GM12891 (cell line): ENCODE results near the gene SPRR2F.
"Not testable (repeated sequence)": the region's sequence is repeated elsewhere in the genome, so short reads cannot be mapped to it uniquely, and the experiment has no call there.

Source experiments
- DNase-seq: peaks from one replicate; pipeline ENCODE4 v3.0.0; 2011; ENCODE audit warnings: low spot score; ENCODE audit not compliant: insufficient read length
- FAIRE-seq: peaks from 2 replicates; lab custom pipeline; 2011; peaks lifted over from hg19 to GRCh38; lab: Jason Lieb, UNC
- PAX5 ChIP-seq: IDR thresholded peaks from 2 replicates; pipeline ENCODE4 v1.6.1; 2011; ENCODE audit warnings: low read length, moderate library complexity, mild to moderate bottlenecking; ENCODE audit not compliant: insufficient read depth, severe bottlenecking
- POLR2A ChIP-seq: IDR thresholded peaks from 2 replicates; pipeline ENCODE4 v1.6.1; 2011; ENCODE audit warnings: low read depth, low read length, control low read depth
- POLR2AphosphoS5 ChIP-seq: IDR thresholded peaks from 2 replicates; pipeline ENCODE4 v1.6.1; 2011; ENCODE audit warnings: low read depth, low read length, control low read depth
- POU2F2 ChIP-seq: IDR thresholded peaks from 2 replicates; pipeline ENCODE4 v1.6.1; 2011; ENCODE audit warnings: low read depth, mild to moderate bottlenecking, control low read depth, low read length, moderate library complexity
- SPI1 ChIP-seq: IDR thresholded peaks from 2 replicates; pipeline ENCODE4 v1.6.1; 2011; ENCODE audit warnings: low read depth, low read length, control low read depth
- TAF1 ChIP-seq: IDR thresholded peaks from 2 replicates; pipeline ENCODE4 v1.6.1; 2011; ENCODE audit warnings: low read depth, low read length, control low read depth

Gene SPRR2F

GRCh38 chr1:153122831-153123421 lies 9.6 kb upstream of the SPRR2F start:
- TF ChIP-seq POLR2A = no peak
- no peak for TF ChIP-seq POU2F2
- no peak for FAIRE-seq
- no peak for DNase-seq

- TF ChIP-seq TAF1 (no peak), PAX5 (no peak)
- DNase-seq (no peak), FAIRE-seq (no peak)
Measured at GRCh38 chr1:153120945-153121344, 7.6 kb upstream of the SPRR2F start.

GRCh38 chr1:153119491-153119971 lies 6.2 kb upstream of the SPRR2F start:
- FAIRE-seq (peak; percentile 28), DNase-seq (no peak)
- TF ChIP-seq TAF1 (no peak), POLR2A (no peak), POLR2AphosphoS5 (no peak), SPI1 (no peak), PAX5 (no peak), POU2F2 (no peak)

GRCh38 chr1:153115264-153115663 lies 1.9 kb upstream of the SPRR2F start:
- not testable (repeated sequence) for FAIRE-seq, DNase-seq

- not testable (repeated sequence) for FAIRE-seq, DNase-seq
Measured at GRCh38 chr1:153112454-153112853, 862 bp downstream of the SPRR2F start.

- DNase-seq = no peak
- TF ChIP-seq POU2F2 (no peak), SPI1 (no peak), POLR2A (no peak), TAF1 (no peak), POLR2AphosphoS5 (no peak), PAX5 (no peak)
- FAIRE-seq = no peak
Measured at GRCh38 chr1:153100245-153100644, 13.1 kb downstream of the SPRR2F start.

GRCh38 chr1:153099461-153100045 lies 13.8 kb downstream of the SPRR2F start:
- DNase-seq = no peak
- FAIRE-seq = no peak
- TF ChIP-seq TAF1 = no peak
- no peak for TF ChIP-seq POLR2A
- TF ChIP-seq POLR2AphosphoS5 = no peak
- TF ChIP-seq PAX5 = no peak
- TF ChIP-seq SPI1 = no peak
- TF ChIP-seq POU2F2 = no peak

- FAIRE-seq (no peak), DNase-seq (no peak)
- no peak for TF ChIP-seq PAX5
- no peak for TF ChIP-seq POLR2A
- no peak for TF ChIP-seq POU2F2
- TF ChIP-seq SPI1 = no peak
- TF ChIP-seq POLR2AphosphoS5 = no peak
- TF ChIP-seq TAF1 = no peak
Measured at GRCh38 chr1:153095764-153096163, 17.6 kb downstream of the SPRR2F start.

- FAIRE-seq = no peak
- TF ChIP-seq POU2F2 (no peak), PAX5 (no peak), POLR2A (no peak), TAF1 (no peak), POLR2AphosphoS5 (no peak), SPI1 (no peak)
Measured at GRCh38 chr1:153094426-153094825, 18.9 kb downstream of the SPRR2F start, which contains the start of gene SPRR2E. SPRR2E (minus strand) TSS chr1:153094526; CDS start chr1:153093751, 775 bp downstream.

GRCh38 chr1:153087652-153088051 lies 25.7 kb downstream of the SPRR2F start:
- no peak for TF ChIP-seq TAF1
- no peak for TF ChIP-seq POLR2A
- TF ChIP-seq PAX5 = no peak
- no peak for TF ChIP-seq SPI1
- TF ChIP-seq POU2F2 = no peak
- TF ChIP-seq POLR2AphosphoS5 = no peak
- no peak for DNase-seq
- no peak for FAIRE-seq

More at GRCh38 chr1:153094426-153094825, 18.9 kb downstream of the SPRR2F start, which contains the start of gene SPRR2E:
- DNase-seq = no peak

- FAIRE-seq = no peak
- TF ChIP-seq TAF1 (no peak), POLR2AphosphoS5 (no peak), PAX5 (no peak), POU2F2 (no peak), SPI1 (no peak), POLR2A (no peak)
- no peak for DNase-seq
Measured at GRCh38 chr1:153081736-153082135, 31.6 kb downstream of the SPRR2F start.
